Measurements from ENCODE around the gene FIGLA. TPM values are rescaled to one million over a fixed set of nuclear protein-coding genes. Genes with fewer than 3 reads are reported as not detected.
"Not testable (repeated sequence)": the region's sequence is repeated elsewhere in the genome, so short reads cannot be mapped to it uniquely, and the experiment has no call there.

The FIGLA gene
- total RNA-seq, 1 donor from 2014 or later: not detected

DNA sequence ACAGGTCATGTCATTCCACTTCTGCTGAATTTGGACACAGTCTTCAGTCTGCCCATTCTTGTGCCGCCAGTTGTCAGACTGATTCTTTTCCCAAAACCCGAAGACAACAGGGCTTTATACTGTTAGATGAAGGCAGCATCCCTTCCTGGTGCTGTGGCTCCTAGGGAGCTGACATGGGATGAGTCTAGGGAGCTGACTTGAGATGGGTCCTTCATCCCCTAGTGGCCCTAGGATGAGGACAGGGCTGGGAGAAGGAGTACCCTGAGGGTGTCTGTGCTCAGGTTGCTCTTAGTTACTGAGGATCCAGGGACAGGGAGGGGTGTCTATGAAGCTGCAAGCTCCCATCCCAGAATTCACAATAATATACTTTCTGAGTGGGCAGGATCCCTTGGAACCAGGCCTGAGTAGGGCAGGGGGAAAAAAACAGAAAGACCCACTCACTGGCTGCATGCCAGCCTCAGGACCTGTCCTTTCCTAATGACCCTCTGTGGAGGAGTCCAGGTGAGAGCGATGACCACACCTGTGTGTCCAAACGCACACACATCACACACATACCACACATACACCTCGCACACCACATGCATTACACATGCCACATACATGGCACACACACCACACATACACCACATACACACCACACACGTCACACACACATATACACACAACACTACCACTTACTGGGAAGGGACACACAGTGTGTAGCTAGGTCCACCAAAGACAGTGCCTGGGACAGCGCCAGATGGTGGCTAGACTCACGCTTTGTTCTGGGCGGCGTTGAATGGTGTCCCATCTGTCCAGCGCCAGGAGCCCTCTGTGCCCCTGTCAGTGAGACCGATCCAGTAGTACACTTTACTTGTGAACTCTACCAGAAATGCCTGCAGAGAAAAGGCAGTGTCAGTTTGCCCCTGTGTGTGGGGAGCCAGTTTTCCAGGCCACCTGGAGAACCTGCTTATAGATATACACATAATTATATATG, 18.8 kb upstream of the FIGLA start:
- no peak for DNase-seq (ENCODE audit: low spot score)

DNA sequence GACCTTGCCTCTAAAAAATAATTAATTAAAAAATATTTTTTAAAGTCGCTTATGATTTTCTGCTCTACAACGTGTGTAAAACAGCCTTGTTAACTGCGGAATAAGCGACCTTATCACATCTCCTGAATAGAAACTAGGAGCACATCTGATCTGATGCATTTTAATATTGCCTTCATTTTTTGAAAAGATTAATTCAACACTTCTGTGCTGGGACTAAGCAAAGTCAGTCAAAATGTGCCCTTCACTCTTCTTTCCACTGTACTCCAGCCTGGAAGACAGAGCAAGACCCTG, 17.3 kb upstream of the FIGLA start:
- DNase-seq (ENCODE audit: low spot score): no peak

DNA sequence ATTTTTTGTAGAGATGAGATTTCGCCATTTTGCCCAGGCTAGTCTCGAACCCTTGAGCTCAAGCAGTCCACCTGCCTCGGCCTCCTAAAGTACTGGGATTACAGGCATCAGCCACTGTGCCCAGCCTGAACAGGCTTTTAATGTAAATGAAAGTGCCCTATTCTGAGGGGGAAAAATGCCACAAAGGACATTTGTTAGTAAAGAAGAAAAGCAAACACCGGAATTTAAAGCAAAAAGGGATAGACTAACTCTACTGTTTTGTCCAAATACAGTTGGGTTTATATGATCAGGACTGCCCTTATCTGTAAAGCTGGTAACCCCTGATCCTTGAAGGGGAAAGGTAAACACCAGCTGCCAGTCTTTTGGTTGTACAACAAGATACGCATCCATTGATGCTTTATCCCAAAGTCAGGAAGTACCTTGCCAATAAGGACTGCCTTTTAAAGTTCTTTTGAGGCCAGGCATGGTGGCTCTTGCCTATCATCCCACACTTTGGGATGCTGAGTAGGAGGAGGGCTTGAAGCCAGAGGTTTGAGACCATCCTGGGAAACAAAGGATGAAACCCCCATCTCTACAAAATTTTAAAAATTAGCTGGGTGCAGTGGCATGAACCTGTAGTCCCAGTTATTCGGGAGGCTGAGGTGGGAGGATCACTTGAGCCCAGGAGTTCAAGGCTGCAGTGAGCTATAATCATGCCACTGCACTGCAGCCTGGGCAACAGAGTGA, 16.8 kb upstream of the FIGLA start:
- no peak for DNase-seq (ENCODE audit: low spot score)

DNA sequence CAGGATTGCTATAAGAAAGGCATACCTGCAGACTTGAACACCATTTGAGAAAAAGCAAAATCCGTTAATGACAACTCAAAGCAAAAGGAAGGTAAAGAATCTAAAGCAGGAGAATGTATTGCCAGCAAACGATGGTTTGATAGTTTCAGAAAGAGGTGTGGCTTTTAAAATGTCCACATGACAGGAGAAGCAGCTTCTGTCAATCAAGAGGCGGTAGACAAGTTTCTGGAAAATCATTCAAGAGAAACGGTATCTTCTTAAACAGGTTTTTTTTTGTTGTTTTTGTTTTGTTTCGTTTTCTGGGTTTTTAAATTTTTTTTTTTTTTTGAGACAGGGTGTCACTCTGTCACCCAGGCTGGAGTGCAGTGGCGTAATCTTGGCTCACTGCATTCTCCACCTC, 16.2 kb upstream of the FIGLA start:
- no peak for DNase-seq (ENCODE audit: low spot score)

DNA sequence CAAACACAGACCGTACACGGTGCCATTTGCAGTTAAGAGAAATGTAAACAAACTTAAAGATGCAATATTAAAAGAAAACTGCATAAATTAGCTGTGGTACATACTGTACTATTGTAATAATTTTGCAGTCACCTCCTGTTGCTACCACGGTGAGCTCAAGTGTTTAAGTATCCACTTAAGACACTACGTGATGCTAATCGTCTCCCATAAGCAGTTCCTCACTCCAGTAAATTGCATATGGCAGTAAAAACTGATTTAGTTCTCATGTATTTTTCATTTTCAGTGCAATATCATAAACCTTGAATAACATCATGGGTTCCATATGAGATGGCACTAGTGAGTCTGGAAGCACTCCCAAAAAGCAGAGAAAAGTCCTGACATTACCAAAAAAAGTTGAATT, 15.6 kb upstream of the FIGLA start:
- no peak for DNase-seq (ENCODE audit: low spot score)

DNA sequence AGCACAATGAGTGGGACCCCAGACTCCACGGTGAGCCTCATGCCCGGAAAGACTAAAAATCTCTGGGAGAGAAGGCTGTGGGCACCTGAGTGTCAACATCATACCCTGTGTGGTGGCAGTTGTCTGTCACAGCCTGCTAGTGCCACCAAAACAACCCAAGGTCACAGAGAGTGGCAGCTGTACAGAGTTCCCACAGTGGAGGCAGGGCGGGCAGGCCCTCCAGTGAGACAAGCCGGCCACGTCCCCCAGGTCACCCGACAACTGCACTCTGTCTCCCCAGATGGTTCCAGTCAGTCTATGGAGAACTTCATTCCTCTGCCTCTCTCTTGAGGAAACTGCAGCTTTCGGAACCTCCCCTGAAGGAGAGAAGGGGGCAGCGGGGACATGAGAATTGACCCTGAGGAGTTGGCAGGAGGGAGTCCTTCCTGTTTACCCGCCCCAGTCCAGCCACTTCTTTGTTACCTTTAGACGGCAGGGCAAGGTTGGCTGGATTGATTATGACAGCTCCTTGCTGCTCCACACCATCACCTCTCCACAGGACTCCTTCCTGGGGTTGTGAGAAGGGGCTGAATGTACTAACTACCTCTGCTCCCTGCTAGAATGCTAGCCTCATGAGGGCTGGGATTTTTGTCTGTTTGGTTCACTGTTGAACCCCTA, 11.3 kb upstream of the FIGLA start:
- DNase-seq (ENCODE audit: low spot score): no peak

DNA sequence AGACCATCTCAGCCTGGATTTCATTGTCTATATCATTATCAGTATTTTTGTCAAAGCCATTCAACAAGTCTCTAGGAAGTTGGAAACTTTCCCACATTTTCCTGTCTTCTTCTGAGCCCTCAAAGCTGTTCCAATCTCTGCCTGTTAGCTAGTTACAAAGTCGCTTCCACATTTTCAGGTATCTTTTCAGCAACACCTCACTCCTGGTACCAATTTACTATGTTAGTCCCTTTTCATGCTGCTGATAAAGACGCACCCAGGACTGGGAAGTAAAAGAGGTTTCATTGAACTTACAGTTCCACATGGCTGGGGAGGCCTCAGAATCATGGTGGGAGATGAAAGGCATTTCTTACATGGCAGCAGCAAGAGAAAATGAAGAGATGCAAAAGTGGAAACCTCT, 9.3 kb upstream of the FIGLA start:
- DNase-seq (ENCODE audit: low spot score): no peak

DNA sequence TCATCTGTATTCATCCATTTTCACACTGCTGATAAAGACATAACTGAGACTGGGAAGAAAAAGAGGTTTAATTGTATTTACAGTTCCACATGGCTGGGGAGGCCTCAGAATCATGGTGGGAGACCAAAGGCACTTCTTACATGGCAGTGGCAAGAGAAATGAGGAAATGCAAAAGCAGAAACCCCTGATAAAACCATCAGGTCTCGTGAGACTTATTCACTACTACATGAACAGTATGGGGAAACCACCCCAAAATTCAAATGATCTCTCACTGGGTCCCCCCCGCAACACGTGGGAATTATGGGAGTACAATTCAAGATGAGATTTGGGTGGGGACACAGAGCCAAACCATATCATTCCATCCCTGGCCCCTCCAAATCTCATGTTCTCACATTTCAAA, 7.6 kb upstream of the FIGLA start:
- not testable (repeated sequence) for DNase-seq (ENCODE audit: low spot score)

DNA sequence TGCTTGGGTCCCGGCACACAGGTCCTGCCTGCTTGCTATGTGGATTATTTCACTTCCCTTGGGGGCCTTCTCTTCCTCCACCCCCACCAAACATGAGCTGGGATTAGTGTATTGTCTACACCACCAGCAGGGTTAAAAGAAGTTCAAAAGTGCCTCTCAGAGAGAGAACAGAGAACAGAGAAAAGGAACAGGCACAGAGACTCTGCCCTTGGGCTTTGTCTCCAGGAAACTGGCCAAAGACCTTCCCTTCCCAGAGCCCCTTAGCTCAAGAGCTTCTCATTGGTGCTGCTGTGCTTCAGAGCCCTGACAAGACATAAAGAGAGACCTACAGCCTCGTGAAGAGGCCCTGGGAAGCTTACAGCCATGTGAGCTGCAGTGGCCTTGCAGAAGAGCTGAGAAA, 7.1 kb upstream of the FIGLA start:
- no peak for DNase-seq (ENCODE audit: low spot score)

DNA sequence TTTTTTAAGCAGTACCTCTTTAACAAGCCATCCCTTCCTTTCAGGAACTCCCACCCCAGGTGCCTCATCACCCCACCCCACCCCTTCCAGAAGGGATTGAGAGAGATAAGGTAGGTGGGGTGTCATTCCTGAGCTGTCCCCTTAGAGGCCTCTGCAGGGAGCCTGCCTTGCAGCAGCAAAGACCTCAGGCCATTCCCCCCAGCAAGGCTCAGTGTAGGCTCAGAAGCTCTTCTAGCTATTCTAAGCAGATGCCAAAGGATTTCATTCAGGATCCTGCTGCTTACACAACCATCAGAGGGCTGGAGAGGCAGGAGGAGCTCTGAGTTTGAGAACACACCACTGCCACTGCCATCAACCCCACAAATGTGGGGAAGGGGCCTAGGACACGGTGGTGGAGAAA, 5.8 kb upstream of the FIGLA start:
- no peak for DNase-seq (ENCODE audit: low spot score)

DNA sequence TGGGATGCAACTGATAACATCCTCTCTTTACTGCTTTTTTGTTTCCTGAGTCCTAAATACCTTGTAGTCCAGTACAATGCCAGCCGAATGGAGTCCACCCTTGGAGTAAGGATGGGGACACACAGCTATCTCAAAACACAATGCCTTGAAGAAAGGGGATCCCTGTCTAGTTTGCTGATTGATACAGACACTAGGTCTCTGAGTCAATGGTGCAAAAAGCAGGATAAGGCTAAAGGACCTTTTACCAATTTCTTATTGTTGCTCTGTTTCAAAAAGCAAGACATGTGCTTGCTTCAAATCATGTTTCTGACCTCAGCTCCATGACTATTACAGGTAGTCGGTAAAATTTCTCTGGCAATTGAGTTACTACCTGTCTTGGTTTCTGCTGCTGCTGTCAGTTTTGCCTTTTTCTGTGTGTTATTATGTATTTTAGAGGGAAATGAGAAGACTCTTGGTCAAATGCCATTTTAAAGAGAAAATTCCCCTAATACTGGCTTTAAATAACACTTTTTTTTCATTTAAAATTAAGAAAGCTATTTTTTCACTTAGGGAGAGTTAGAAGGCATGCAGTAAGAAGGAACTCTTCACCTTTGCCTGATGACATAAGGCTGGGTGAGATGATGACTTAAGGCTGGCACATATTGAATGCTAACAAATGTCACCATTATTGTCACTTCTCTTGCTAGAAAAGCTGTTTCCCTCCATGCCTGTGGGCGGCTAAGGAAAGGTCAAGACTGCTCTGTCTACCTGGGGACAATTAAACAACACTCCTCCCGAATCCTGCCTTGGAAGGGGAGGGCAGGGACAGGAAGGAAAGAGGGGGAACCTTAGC, 4.9 kb upstream of the FIGLA start:
- DNase-seq (ENCODE audit: low spot score): no peak

DNA sequence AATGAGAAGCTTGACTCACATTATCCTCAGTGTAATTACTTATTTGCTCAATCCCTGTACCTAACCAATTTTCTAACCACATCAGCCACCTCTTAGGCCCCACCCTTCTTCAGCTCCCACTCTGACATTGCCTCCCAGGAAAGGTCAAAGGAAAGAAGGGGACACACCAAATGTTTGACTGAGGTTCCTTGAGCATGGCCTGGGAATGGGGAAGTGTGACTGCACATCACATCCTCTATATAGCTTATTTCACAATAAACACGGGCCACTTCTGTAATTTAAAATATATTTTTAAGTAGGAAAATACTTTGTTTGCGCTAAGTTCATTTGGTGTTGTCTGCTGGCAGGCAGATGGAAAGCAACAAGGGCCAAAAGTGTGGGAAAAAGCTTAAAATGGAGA, 3.0 kb upstream of the FIGLA start:
- no peak for DNase-seq (ENCODE audit: low spot score)

DNA sequence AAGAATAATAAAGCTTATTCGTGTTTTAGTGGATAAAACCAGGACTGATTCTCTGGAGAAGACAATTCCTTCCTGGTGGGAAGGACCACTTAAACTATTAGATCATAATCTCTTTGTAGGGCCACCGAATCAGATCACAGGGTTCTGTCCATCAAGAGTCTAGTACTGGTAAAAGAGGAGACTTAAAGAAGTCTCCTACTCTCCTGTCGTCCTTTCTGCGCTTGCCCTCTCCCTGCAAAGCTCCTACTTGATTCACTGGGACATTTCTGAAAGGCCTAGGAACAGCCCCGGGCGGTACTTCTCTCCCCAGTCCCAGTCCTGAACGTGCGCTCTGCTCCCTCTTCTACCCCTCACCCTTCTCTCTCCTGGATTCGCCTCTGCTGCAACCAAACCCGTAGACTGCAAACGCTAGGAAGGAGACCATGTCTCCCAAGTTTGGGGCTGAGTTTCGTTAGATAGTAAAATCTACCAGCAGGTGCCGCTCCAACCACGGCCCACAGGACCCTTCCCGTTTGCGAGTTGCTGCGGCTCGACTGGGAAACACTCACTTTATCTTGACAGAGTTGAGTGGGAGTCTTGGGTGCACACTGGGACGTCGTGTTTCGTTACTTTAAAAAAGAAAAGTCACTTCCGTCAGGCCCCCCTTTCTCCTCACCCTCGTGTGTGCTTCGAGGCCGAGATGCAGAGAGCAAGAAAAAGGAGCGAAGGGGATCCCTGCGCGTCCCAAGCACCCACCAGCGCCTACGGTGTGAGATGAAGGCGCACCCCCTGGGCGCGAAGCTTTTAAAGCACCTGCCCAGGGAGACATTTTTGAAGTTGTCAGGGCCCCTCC, 923 bp downstream of the FIGLA start:
- DNase-seq (ENCODE audit: low spot score): no peak

DNA sequence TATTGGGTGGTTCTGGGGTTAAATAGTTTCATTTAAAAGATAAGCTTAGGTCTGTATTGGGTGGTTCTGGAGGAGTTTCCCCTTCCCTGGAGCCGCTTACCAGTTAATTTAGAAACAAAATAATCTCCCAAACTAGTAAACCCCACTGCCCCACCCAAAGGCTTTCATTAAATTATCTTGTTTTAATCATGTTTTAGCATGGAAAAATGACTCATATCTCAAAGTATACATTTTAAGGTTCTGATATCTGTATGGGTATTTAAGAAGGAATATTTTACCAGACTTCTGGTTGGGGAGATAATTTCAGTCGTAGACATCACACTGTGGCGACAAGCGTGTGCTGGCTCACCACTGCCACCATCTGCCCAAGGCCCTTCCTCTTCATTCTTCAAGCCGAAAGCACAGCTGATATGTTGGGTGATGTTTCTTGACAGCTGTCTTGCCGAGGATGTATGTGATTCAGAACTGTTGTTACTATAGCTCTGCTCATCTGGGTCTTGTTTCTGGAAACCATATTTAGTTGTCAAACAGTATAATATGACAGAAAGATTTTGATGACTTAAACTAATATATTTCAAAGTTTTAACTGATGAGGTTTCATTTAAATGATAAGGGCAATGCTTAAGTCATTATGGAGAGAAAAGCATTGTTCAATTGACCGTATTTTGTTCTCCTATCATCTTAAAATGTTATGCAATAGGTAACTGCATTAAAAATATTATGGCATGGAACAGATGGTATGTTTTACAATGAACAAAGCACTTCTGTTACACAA, 5.1 kb downstream of the FIGLA start:
- DNase-seq (ENCODE audit: low spot score): no peak

DNA sequence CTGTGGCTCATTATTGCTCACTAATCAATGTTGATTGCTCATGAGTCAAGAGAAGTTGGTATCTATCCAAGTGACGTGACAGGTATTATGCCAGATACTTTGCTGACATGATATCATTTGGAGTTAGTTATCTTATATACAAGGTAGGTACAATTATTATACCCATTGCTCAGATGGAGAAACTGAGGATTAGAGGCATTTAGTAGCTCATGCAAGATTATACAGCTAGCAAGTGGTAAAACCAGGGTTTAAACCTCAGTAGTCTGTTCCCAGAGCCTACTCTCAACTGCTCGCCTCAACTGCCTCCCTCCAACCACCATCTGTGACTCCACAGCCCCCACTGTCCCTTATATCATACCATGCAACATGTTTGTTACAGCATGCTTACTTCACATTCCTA, 6.1 kb downstream of the FIGLA start:
- no peak for DNase-seq (ENCODE audit: low spot score)

DNA sequence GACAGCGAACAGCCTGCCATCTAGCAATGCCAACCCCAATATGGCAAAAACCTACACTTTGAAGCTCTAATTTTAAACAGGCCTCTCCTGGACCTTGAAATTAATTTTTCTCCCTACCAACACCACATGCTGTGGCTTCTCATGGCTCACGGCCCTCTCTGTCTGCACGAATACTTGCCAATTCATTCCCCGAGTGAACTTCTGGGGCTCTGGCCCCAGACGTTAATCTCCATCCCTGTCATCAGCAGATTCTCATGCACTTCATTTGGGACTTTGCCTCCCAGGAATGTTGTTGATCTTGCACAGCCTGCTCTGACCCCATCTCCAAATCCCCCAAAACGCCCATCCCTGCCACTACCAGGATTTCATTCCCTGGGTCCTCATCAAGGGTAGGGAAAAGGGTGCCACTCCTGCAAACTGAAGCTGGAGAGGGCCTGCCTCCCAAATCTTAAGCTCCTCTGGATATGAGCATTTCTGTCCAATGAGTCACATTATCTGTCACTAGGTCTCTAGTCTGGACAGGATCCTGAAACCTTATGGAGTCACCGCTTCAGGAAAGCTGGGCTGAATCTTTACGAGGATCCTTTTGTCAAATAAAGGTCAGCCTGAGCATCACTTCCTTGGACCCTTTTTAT, 10.4 kb downstream of the FIGLA start:
- DNase-seq (ENCODE audit: low spot score): no peak

DNA sequence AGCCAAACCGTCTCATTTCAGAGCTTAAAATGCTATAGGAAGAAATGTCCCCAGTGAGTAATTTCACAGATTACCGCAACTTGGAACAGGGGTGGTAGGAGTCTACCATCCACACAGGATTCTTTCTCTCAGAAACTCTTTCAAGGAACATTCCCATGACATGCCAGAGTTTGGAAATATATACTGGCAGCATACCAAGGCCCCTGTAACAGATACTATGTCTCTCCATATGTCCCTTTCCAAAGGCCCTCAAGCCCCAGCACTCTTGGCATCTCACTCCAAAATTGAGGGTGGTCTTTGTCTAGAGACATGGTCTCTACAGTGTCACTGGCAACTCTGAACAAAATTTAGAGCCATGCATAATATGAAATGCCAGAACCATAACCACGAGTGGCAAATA, 11.0 kb downstream of the FIGLA start:
- no peak for DNase-seq (ENCODE audit: low spot score)

DNA sequence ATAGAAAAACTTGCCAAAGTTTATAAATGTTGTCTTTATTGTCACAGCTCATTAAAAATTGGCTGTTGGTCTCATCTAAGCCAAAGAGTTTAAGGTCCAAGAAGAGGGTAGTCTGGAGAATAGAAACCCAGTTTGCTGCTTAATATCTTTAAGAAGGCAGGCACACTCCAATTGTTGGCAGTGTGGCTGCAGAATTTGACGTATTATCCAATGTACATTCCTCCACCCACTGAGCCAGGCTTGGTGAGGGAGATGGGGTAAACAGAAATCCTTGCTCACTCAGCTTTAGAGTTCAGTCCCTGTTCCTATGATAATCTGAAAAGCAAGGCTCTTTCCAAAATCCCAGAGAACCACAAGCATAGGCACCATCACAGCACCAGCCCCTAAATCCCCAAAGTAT, 11.8 kb downstream of the FIGLA start:
- no peak for DNase-seq (ENCODE audit: low spot score)

DNA sequence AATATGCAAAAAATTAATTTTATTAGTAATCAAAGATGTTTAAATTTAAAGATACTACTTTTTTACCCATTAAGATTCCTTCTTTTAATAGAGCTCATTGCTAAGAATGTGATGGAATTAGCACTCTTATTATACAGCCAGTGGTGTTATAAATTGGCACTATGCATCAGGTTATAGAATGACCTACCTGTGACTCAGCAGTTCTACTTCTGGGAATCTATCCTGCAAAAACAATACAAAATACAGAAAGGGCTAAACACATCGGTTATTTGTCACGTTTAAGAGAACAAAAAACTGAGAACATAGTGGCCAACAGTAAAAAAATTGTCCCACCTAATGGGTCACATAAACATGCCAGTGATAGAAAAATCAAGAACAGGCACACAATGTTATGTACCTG, 13.0 kb downstream of the FIGLA start:
- no peak for DNase-seq (ENCODE audit: low spot score)
